PFSK-1 (cell line): ENCODE results near the gene NUBP1.

ENCODE experiments used
- FOXP2 ChIP-seq: optimal IDR thresholded peaks from 2 replicates; pipeline ENCODE3; 2011; ENCODE audit warnings: borderline replicate concordance, control low read depth, inconsistent platforms; ENCODE audit not compliant: insufficient read depth; ENCODE audit errors: extremely low read length, extremely low read depth
- POLR2AphosphoS5 ChIP-seq: IDR thresholded peaks from 2 replicates; pipeline ENCODE4 v1.6.1; 2012; ENCODE audit warnings: low read depth, mild to moderate bottlenecking, control low read depth, low read length, moderate library complexity
- REST ChIP-seq, 2 experiments: IDR thresholded peaks; 2 replicates each; pipeline versions ENCODE4 v1.6.1 to v1.8.0; 2011 to 2012; ENCODE audit warnings: low read depth in 2 of 2, low read length in 2 of 2, control low read depth in 1 of 2, inconsistent platforms in 1 of 2, mild to moderate bottlenecking in 1 of 2, moderate library complexity in 1 of 2; ENCODE audit not compliant: insufficient read depth in 1 of 2
- SIN3A ChIP-seq: IDR thresholded peaks from 2 replicates; pipeline ENCODE4 v1.6.1; 2012; ENCODE audit warnings: mild to moderate bottlenecking, low read length, moderate library complexity, borderline replicate concordance; ENCODE audit not compliant: insufficient read depth
- TAF1 ChIP-seq: IDR thresholded peaks from 2 replicates; pipeline ENCODE4 v1.6.1; 2012; ENCODE audit warnings: low read length, control low read depth, borderline replicate concordance; ENCODE audit not compliant: insufficient read depth

Gene NUBP1

GRCh38 chr16:10731790-10732189, 11.9 kb upstream of the NUBP1 start:
- no peak for TF ChIP-seq SIN3A
- TF ChIP-seq FOXP2 = no peak
- no peak for TF ChIP-seq TAF1
- TF ChIP-seq POLR2AphosphoS5 = no peak
- no peak for TF ChIP-seq REST (IDR thresholded peaks at IDR 0.05; ENCODE audit: insufficient read depth in 1 of 2, low read depth in 2 of 2, low read length in 2 of 2)

- no peak for TF ChIP-seq TAF1
- no peak for TF ChIP-seq POLR2AphosphoS5
Observed at GRCh38 chr16:10737068-10737625, 6.5 kb upstream of the NUBP1 start.

- TF ChIP-seq TAF1 = no peak
Observed at GRCh38 chr16:10738231-10739077, 5.2 kb upstream of the NUBP1 start.

GRCh38 chr16:10740000-10740844, 3.4 kb upstream of the NUBP1 start:
- no peak for TF ChIP-seq TAF1
- TF ChIP-seq REST (IDR thresholded peaks at IDR 0.05; ENCODE audit: insufficient read depth in 1 of 2, low read depth in 2 of 2, low read length in 2 of 2) = no peak
- TF ChIP-seq FOXP2 = no peak
- TF ChIP-seq SIN3A = no peak
- TF ChIP-seq POLR2AphosphoS5 = no peak

GRCh38 chr16:10740845-10741208, 2.8 kb upstream of the NUBP1 start:
- TF ChIP-seq REST (IDR thresholded peaks at IDR 0.05; ENCODE audit: insufficient read depth in 1 of 2, low read depth in 2 of 2, low read length in 2 of 2) (no peak), POLR2AphosphoS5 (no peak), TAF1 (no peak), SIN3A (no peak), FOXP2 (no peak)
